Mesenchymal stem cell (in vitro differentiated cells and primary cell): Measurements from ENCODE around the gene TRPV4.

Experiments used
- DNase-seq: peaks from one replicate; pipeline ENCODE4 v3.0.0-alpha.2; 2013
- H2AFZ ChIP-seq: one replicate; pipeline ENCODE4 v1.6.1; 2013; ENCODE audit warnings: low read depth, mild to moderate bottlenecking, control low read depth, inconsistent platforms, low read length, moderate library complexity
- H2AK5ac ChIP-seq: 2 replicates; pipeline ENCODE4 v1.6.1; 2013; ENCODE audit warnings: low read length, moderate library complexity, mild to moderate bottlenecking, inconsistent platforms; ENCODE audit not compliant: severe bottlenecking
- H2BK120ac ChIP-seq: one replicate; pipeline ENCODE4 v1.6.1; 2013; ENCODE audit warnings: low read depth, mild to moderate bottlenecking, inconsistent platforms, low read length, moderate library complexity
- H2BK12ac ChIP-seq, 2 experiments: one replicate each; pipeline ENCODE4 v1.6.1; 2013; ENCODE audit warnings: inconsistent platforms in 2 of 2, low read length in 2 of 2, mild to moderate bottlenecking in 2 of 2, moderate library complexity in 2 of 2, control low read depth in 1 of 2
- H2BK15ac ChIP-seq: one replicate; pipeline ENCODE4 v1.6.1; 2013; ENCODE audit warnings: mild to moderate bottlenecking, low read depth, inconsistent platforms; ENCODE audit not compliant: poor library complexity, severe bottlenecking
- H2BK5ac ChIP-seq: 2 replicates; pipeline ENCODE4 v1.6.1; 2013; ENCODE audit warnings: low read depth, mild to moderate bottlenecking, low read length, control low read depth, inconsistent platforms; ENCODE audit not compliant: poor library complexity, severe bottlenecking
- H3K14ac ChIP-seq, 2 experiments: one replicate each; pipeline ENCODE4 v1.6.1; 2013; ENCODE audit warnings: inconsistent platforms in 2 of 2, low read length in 2 of 2, control low read depth in 1 of 2, mild to moderate bottlenecking in 1 of 2, moderate library complexity in 1 of 2
- H3K18ac ChIP-seq, 2 experiments: one replicate each; pipeline ENCODE4 v1.6.1; 2013; ENCODE audit warnings: inconsistent platforms in 2 of 2, low read length in 2 of 2, control low read depth in 1 of 2, low read depth in 1 of 2, mild to moderate bottlenecking in 1 of 2
- H3K23ac ChIP-seq, 2 experiments: one replicate each; pipeline ENCODE4 v1.6.1; 2013; ENCODE audit warnings: inconsistent platforms in 2 of 2, low read length in 2 of 2, mild to moderate bottlenecking in 2 of 2, moderate library complexity in 2 of 2, control low read depth in 1 of 2
- H3K27ac ChIP-seq: 2 replicates; pipeline ENCODE4 v1.5.1; 2013; ENCODE audit warnings: mild to moderate bottlenecking, moderate library complexity, low read length, control low read depth, inconsistent platforms; ENCODE audit not compliant: poor library complexity, severe bottlenecking
- H3K27me3 ChIP-seq, 2 experiments: 2 replicates each; pipeline versions ENCODE4 v1.6.1 to v1.7.0; 2013; ENCODE audit warnings: low read length in 2 of 2, mild to moderate bottlenecking in 2 of 2, moderate library complexity in 2 of 2, control low read depth in 1 of 2, inconsistent platforms in 1 of 2; ENCODE audit not compliant: control insufficient read depth in 1 of 2, insufficient read depth in 1 of 2
- H3K36me3 ChIP-seq, 2 experiments: 2 replicates each; pipeline versions ENCODE4 v1.6.1 to v1.7.0; 2013; ENCODE audit warnings: low read length in 2 of 2, control low read depth in 1 of 2, inconsistent platforms in 1 of 2, low read depth in 1 of 2, mild to moderate bottlenecking in 1 of 2; ENCODE audit not compliant: insufficient read depth in 2 of 2, control insufficient read depth in 1 of 2
- H3K4ac ChIP-seq, 2 experiments: one replicate each; pipeline ENCODE4 v1.6.1; 2013; ENCODE audit warnings: inconsistent platforms in 2 of 2, low read length in 2 of 2, mild to moderate bottlenecking in 2 of 2, moderate library complexity in 2 of 2, control low read depth in 1 of 2, low read depth in 1 of 2
- H3K4me1 ChIP-seq: 2 replicates; pipeline ENCODE4 v1.6.1; 2013; ENCODE audit warnings: low read depth, low read length, control low read depth; ENCODE audit not compliant: control insufficient read depth, insufficient read depth
- H3K4me2 ChIP-seq: 2 replicates; pipeline ENCODE4 v1.6.1; 2013; ENCODE audit warnings: low read length, mild to moderate bottlenecking, inconsistent platforms; ENCODE audit not compliant: poor library complexity, severe bottlenecking
- H3K4me3 ChIP-seq, 2 experiments: 2 replicates each; pipeline versions ENCODE4 v1.5.1 to v1.7.0; 2013; ENCODE audit warnings: low read length in 2 of 2, mild to moderate bottlenecking in 2 of 2, control low read depth in 1 of 2, low read depth in 1 of 2; ENCODE audit not compliant: insufficient read depth in 1 of 2
- H3K79me1 ChIP-seq: replicated peaks from 2 replicates; pipeline ENCODE4 v1.6.1; 2013; ENCODE audit warnings: mild to moderate bottlenecking, control low read depth, low read length, inconsistent platforms; ENCODE audit not compliant: poor library complexity, severe bottlenecking
- H3K9ac ChIP-seq: 2 replicates; pipeline ENCODE4 v1.7.0; 2013; ENCODE audit warnings: mild to moderate bottlenecking, low read length, moderate library complexity
- H3K9me3 ChIP-seq: 2 replicates; pipeline ENCODE4 v1.7.0; 2013; ENCODE audit warnings: mild to moderate bottlenecking, low read length; ENCODE audit not compliant: control insufficient read depth
- H4K8ac ChIP-seq: one replicate; pipeline ENCODE4 v1.6.1; 2013; ENCODE audit warnings: inconsistent platforms, mild to moderate bottlenecking, low read length, moderate library complexity
- H4K91ac ChIP-seq: one replicate; pipeline ENCODE4 v1.6.1; 2013; ENCODE audit warnings: mild to moderate bottlenecking, low read length, inconsistent platforms
- WGBS: methylation state at CpG from one replicate; pipeline ENCODE4 v1.1.7; 2013; ENCODE audit warnings: mixed read lengths; 5-methylcytosine and 5-hydroxymethylcytosine counted together

Gene TRPV4

DNA sequence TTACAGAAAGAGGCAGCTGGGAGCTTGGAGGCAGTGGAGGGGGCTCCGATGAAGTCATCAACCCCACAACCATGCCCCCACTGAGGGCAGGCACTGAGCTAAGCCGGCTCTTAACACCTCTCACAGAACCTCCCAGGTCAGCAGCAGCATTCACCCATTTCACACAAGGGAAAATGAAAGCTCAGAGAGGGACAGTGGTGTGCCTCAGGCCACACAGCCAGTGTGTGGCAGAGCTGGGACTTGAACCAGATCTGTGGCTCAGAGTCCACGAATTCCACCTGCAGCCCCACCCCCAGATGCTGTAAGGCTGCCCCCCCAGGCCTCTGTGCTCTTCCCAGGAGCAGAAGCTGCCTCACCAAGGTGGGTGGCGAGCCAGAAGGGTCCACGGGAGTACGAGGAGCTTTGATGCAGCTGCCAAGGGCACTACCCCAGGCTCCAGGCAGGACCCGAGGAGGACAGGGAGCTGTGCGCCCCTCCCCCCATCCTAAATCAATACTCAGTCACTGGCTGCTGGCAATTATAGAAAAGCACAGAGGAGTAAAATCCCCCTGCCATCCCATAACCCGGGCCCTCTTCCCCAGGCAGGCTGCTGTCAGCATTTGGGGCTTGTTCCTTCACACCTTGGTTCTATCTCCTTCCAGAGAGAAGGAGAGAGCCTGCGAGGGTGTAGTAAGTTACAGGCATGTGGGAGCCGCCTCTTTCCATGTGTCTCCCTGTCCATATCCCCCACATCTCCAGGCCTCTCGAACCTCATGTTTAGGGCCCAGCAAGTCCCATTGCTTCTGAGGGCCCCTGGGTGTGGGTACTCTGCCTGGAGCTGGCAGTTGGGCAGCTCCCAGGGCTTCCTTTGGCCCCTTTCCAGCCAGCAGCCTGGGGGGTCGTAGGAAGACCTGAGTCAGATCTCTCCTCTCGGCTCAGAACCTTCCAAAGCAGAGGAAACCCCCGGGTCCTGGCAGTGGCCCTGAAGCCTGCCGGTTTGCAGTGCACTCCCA lies 72.0 kb downstream of the TRPV4 start:
- 80% methylated on average over 14 of the region's 16 CpGs for WGBS
- no peak overlapping the region for H2BK15ac ChIP-seq
- H3K23ac ChIP-seq: no peak overlapping the region
- no peak overlapping the region for H3K18ac ChIP-seq
- H3K14ac ChIP-seq: no peak overlapping the region
- H3K4ac ChIP-seq: no peak overlapping the region
- no peak overlapping the region for H2BK5ac ChIP-seq
- H3K9ac ChIP-seq: no peak overlapping the region
- no peak for DNase-seq
- H2AFZ ChIP-seq: no peak overlapping the region
- peaks cover 20% of the 10 kb centered on the region for H3K9me3 ChIP-seq
- H3K4me3 ChIP-seq: no peak overlapping the region
- no peak overlapping the region for H2BK12ac ChIP-seq
- no peak overlapping the region for H3K27ac ChIP-seq
- no peak overlapping the region for H4K8ac ChIP-seq
- H4K91ac ChIP-seq: no peak overlapping the region
- H3K79me1 ChIP-seq: no peaks in the 10 kb centered on the region
- H2BK120ac ChIP-seq: no peak overlapping the region
- no peaks in the 10 kb centered on the region for H3K36me3 ChIP-seq
- peaks cover 13 to 22% of the 10 kb centered on the region in 2 experiments for H3K27me3 ChIP-seq
- H3K4me1 ChIP-seq: no peaks in the 10 kb centered on the region
- H3K4me2 ChIP-seq: no peak overlapping the region
- no peak overlapping the region for H2AK5ac ChIP-seq

DNA sequence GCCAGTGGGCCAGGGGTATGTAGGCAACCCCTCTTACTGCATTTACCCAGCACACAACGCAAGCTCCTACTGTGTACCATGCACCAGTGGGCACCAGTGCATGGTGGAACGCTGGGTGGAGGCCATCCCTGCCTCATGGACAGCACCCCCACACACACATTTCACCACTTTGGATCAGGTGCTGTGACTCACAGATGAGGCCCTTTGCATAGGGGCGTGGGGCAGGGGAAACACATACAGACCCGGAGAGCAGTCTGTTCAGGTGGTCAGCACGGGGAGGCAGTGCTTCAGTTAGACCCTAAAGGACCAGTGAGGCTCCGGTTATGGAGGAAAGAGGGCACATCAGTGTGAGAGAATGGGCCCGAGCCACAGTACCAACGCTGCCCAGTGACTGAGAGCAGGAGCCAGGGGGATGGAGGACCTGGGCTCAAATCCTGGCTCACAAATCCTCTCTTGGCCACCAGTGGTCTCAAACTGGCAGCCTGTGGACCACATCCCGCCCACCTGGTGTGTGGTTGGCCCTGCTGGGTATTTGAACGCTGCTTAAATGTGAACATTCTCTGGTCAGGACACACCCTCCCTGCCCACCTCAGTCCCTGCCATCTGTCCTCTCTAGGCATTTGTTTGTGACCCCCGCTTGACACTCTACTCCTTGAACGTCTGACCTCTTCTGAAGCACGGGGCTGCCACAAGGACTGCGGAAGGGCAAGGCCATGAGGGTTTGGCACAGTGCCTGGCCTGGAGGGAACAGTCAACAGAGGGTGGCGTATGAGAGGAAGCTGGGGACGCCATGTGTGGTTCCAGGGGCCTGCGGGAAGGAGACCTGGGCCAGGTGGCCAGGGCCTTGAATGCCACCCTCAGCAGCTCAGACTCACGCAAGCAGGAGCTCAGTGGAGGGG lies 72.9 kb downstream of the TRPV4 start:
- no peak overlapping the region for H2BK5ac ChIP-seq
- H3K4me3 ChIP-seq: no peak overlapping the region
- WGBS: 90% methylated on average over 17 of the region's 18 CpGs

DNA sequence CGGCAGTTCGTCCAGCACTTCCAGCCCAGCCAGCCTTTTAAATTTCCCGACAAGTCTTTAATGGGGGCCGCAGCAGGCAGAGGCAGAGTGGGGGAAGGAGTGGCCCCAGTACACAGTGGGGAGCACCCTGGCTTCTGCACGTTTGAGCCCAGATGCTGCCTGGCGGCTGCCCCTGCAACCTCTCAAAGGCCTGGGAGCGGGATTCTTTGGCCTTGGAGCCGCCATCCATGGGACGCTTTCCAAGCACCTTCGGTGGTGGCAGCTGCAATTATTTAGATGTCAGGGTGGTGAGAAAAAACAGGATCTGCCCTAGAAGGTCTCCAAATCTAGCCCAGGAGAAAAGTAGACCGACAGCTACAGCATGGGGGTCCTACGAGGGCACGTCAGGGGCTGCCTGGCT lies 73.6 kb downstream of the TRPV4 start:
- H3K4me1 ChIP-seq: no peaks in the 10 kb centered on the region
- no peak overlapping the region for H2BK120ac ChIP-seq
- peaks cover 28% of the 10 kb centered on the region for H3K9me3 ChIP-seq
- no peak overlapping the region for H3K18ac ChIP-seq
- 87% methylated on average over 13 of the region's 13 CpGs for WGBS
- H4K8ac ChIP-seq: no peak overlapping the region
- H2AK5ac ChIP-seq: no peak overlapping the region
- no peaks in the 10 kb centered on the region for H3K79me1 ChIP-seq
- no peak overlapping the region for H3K27ac ChIP-seq
- no peak overlapping the region for H2BK15ac ChIP-seq
- H3K23ac ChIP-seq: no peak overlapping the region
- H2BK5ac ChIP-seq: no peak overlapping the region
- no peak overlapping the region for H3K4ac ChIP-seq
- H3K14ac ChIP-seq: no peak overlapping the region
- DNase-seq: no peak
- no peak overlapping the region for H3K9ac ChIP-seq
- peaks cover 7 to 22% of the 10 kb centered on the region in 2 experiments for H3K27me3 ChIP-seq
- H3K4me3 ChIP-seq: no peak overlapping the region
- H3K36me3 ChIP-seq: no peaks in the 10 kb centered on the region
- H2AFZ ChIP-seq: no peak overlapping the region
- H3K4me2 ChIP-seq: no peak overlapping the region
- H4K91ac ChIP-seq: no peak overlapping the region
- H2BK12ac ChIP-seq: no peak overlapping the region

More for the DNA sequence above, 72.9 kb downstream of the TRPV4 start:
- peaks cover 7 to 22% of the 10 kb centered on the region in 2 experiments for H3K27me3 ChIP-seq
- no peak for DNase-seq
- H4K8ac ChIP-seq: no peak overlapping the region
- no peak overlapping the region for H3K9ac ChIP-seq
- no peaks in the 10 kb centered on the region for H3K36me3 ChIP-seq
- no peak overlapping the region for H3K27ac ChIP-seq
- no peak overlapping the region for H3K4ac ChIP-seq
- no peaks in the 10 kb centered on the region for H3K79me1 ChIP-seq
- H2BK12ac ChIP-seq: no peak overlapping the region
- H3K18ac ChIP-seq: no peak overlapping the region
- H2BK15ac ChIP-seq: no peak overlapping the region
- peaks cover 28% of the 10 kb centered on the region for H3K9me3 ChIP-seq
- no peak overlapping the region for H4K91ac ChIP-seq
- H3K4me2 ChIP-seq: no peak overlapping the region
- no peak overlapping the region for H3K23ac ChIP-seq
- H3K14ac ChIP-seq: peak overlapping the region in 1 of 2 experiments; percentile 41
- no peaks in the 10 kb centered on the region for H3K4me1 ChIP-seq
- H2BK120ac ChIP-seq: no peak overlapping the region
- no peak overlapping the region for H2AFZ ChIP-seq
- H2AK5ac ChIP-seq: no peak overlapping the region
